Measurements from ENCODE around the gene BUB1B.

Gene BUB1B

GRCh38 chr15:40198355-40199085 lies 37.7 kb downstream of the BUB1B start:
- Histone ChIP-seq H3K9me3 (replicated peaks; ENCODE audit: insufficient read depth, low read length) (no peaks in the 10 kb centered on the region), H3K4me3 (ENCODE audit: low read length) (no peak overlapping the region), H4K20me1 (ENCODE audit: insufficient read depth, low read length) (no peaks in the 10 kb centered on the region), H3F3A (ENCODE audit: insufficient read depth, low read length) (no peaks in the 10 kb centered on the region), H3K4me1 (ENCODE audit: low read length) (no peaks in the 10 kb centered on the region), H3K27me3 (replicated peaks; ENCODE audit: insufficient read depth, low read length) (no peaks in the 10 kb centered on the region), H3K79me2 (ENCODE audit: low read length) (peaks cover 41% of the 10 kb centered on the region), H3K9ac (ENCODE audit: low read length) (no peak overlapping the region), H3K4me2 (ENCODE audit: low read depth, low read length) (no peak overlapping the region), H3K27ac (ENCODE audit: low read length) (no peak overlapping the region), H2AFZ (ENCODE audit: low read length) (no peak overlapping the region), H3K36me3 (replicated peaks; ENCODE audit: insufficient read depth, low read length) (peaks cover 29% of the 10 kb centered on the region; the same call in 1 of the 2 replicates), H3K9me2 (replicated peaks; ENCODE audit: insufficient read depth, low read length) (no peaks in the 10 kb centered on the region)
- DNase-seq, result no peak
- TF ChIP-seq, protein P1, sequence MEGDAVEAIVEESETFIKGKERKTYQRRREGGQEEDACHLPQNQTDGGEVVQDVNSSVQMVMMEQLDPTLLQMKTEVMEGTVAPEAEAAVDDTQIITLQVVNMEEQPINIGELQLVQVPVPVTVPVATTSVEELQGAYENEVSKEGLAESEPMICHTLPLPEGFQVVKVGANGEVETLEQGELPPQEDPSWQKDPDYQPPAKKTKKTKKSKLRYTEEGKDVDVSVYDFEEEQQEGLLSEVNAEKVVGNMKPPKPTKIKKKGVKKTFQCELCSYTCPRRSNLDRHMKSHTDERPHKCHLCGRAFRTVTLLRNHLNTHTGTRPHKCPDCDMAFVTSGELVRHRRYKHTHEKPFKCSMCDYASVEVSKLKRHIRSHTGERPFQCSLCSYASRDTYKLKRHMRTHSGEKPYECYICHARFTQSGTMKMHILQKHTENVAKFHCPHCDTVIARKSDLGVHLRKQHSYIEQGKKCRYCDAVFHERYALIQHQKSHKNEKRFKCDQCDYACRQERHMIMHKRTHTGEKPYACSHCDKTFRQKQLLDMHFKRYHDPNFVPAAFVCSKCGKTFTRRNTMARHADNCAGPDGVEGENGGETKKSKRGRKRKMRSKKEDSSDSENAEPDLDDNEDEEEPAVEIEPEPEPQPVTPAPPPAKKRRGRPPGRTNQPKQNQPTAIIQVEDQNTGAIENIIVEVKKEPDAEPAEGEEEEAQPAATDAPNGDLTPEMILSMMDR (IDR thresholded peaks at IDR 0.05; ENCODE audit: low read length), result no peak
- no peak for TF ChIP-seq EZH2 (optimal IDR thresholded peaks at IDR 0.05; ENCODE audit: low read depth, low read length)
- no peak for TF ChIP-seq EZH2phosphoT487 (IDR thresholded peaks at IDR 0.05; ENCODE audit: low read length)

DNA sequence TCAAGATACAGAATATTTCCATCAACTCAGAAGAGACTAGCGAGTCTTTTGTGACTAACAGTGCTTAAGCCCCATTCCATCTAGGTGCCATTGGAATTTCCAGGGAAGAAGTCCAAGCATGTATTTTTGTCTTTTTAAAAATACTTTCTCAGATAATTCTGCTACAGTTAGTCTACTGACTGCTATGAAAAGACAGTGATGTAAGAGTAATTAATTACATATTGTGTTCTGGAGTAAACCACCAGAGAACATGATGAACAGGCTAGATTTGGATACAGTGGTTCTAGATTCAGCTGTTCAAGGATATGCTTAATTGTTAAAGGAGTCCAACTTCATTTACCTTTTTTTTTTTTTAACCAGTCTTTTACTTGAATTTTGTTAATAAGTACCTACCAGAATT lies 43.2 kb downstream of the BUB1B start:
- no peaks in the 10 kb centered on the region for H3F3A ChIP-seq (ENCODE audit: insufficient read depth, low read length)
- H3K4me1 ChIP-seq (ENCODE audit: low read length), result no peaks in the 10 kb centered on the region
- H3K4me2 ChIP-seq (ENCODE audit: low read depth, low read length), result no peak overlapping the region
- TF ChIP-seq, protein P1 (IDR thresholded peaks at IDR 0.05; ENCODE audit: low read length), result no peak
- no peak for TF ChIP-seq EZH2 (optimal IDR thresholded peaks at IDR 0.05; ENCODE audit: low read depth, low read length)
- no peak overlapping the region for H3K27ac ChIP-seq (ENCODE audit: low read length)
- DNase-seq, result no peak
- H3K4me3 ChIP-seq (ENCODE audit: low read length), result no peak overlapping the region
- H4K20me1 ChIP-seq (ENCODE audit: insufficient read depth, low read length), result no peaks in the 10 kb centered on the region
- peaks cover 22% of the 10 kb centered on the region; the same call in 1 of the 2 replicates for H3K36me3 ChIP-seq (replicated peaks; ENCODE audit: insufficient read depth, low read length)
- H3K79me2 ChIP-seq (ENCODE audit: low read length), result no peaks in the 10 kb centered on the region
- no peaks in the 10 kb centered on the region for H3K9me2 ChIP-seq (replicated peaks; ENCODE audit: insufficient read depth, low read length)
- H2AFZ ChIP-seq (ENCODE audit: low read length), result no peak overlapping the region
- no peak overlapping the region for H3K9ac ChIP-seq (ENCODE audit: low read length)
- H3K27me3 ChIP-seq (replicated peaks; ENCODE audit: insufficient read depth, low read length), result no peaks in the 10 kb centered on the region
- no peaks in the 10 kb centered on the region for H3K9me3 ChIP-seq (replicated peaks; ENCODE audit: insufficient read depth, low read length)

GRCh38 chr15:40217166-40217824 lies 56.4 kb downstream of the BUB1B start:
- no peaks in the 10 kb centered on the region for H3K9me3 ChIP-seq (replicated peaks; ENCODE audit: insufficient read depth, low read length)
- H3K79me2 ChIP-seq (ENCODE audit: low read length), result no peaks in the 10 kb centered on the region
- no peak for TF ChIP-seq EZH2phosphoT487 (IDR thresholded peaks at IDR 0.05; ENCODE audit: low read length)
- no peak for TF ChIP-seq EZH2 (optimal IDR thresholded peaks at IDR 0.05; ENCODE audit: low read depth, low read length)
- TF ChIP-seq, protein P1 (IDR thresholded peaks at IDR 0.05; ENCODE audit: low read length), result peak; percentile 75
- no peaks in the 10 kb centered on the region for H3K9me2 ChIP-seq (replicated peaks; ENCODE audit: insufficient read depth, low read length)
- no peaks in the 10 kb centered on the region for H3K4me1 ChIP-seq (ENCODE audit: low read length)
- H4K20me1 ChIP-seq (ENCODE audit: insufficient read depth, low read length), result no peaks in the 10 kb centered on the region
- no peak overlapping the region for H3K9ac ChIP-seq (ENCODE audit: low read length)
- H3K27ac ChIP-seq (ENCODE audit: low read length), result no peak overlapping the region
- DNase-seq, result peak; percentile 77
- H3F3A ChIP-seq (ENCODE audit: insufficient read depth, low read length), result 0 out of 2 replicates have a peak, but pooled peaks cover 4% of the 10 kb centered on the region
- H2AFZ ChIP-seq (ENCODE audit: low read length), result no peak overlapping the region
- H3K4me3 ChIP-seq (ENCODE audit: low read length), result no peak overlapping the region
- no peak overlapping the region for H3K4me2 ChIP-seq (ENCODE audit: low read depth, low read length)
- no peaks in the 10 kb centered on the region for H3K27me3 ChIP-seq (replicated peaks; ENCODE audit: insufficient read depth, low read length)
- H3K36me3 ChIP-seq (replicated peaks; ENCODE audit: insufficient read depth, low read length), result peaks cover 14% of the 10 kb centered on the region; the same call in 1 of the 2 replicates

Data from MM.1S (cell line).